Skeletal muscle satellite cell (primary cell): ENCODE results near the gene TOM1.

Experiments used
- H3K27me3 ChIP-seq: 2 replicates; pipeline ENCODE4 v1.7.0; 2013; ENCODE audit warnings: low read length; ENCODE audit not compliant: control insufficient read depth, insufficient read depth
- H3K36me3 ChIP-seq: 2 replicates; pipeline ENCODE4 v1.7.0; 2013; ENCODE audit warnings: mild to moderate bottlenecking, control low read depth, low read length; ENCODE audit not compliant: insufficient read depth
- H3K4me1 ChIP-seq: 2 replicates; pipeline ENCODE4 v1.7.0; 2013; ENCODE audit warnings: low read length; ENCODE audit not compliant: control insufficient read depth, insufficient read depth
- H3K4me2 ChIP-seq: 2 replicates; pipeline ENCODE4 v1.7.0; 2013; ENCODE audit warnings: mild to moderate bottlenecking, low read length
- H3K4me3 ChIP-seq: 2 replicates; pipeline ENCODE4 v1.7.0; 2013; ENCODE audit warnings: low read length
- H3K9ac ChIP-seq: 2 replicates; pipeline ENCODE4 v1.7.0; 2013; ENCODE audit warnings: mild to moderate bottlenecking, low read depth, low read length, moderate library complexity
- H3K9me3 ChIP-seq: replicated peaks from 2 replicates; pipeline ENCODE4 v1.7.0; 2013; ENCODE audit warnings: mild to moderate bottlenecking, control low read depth, low read length

The TOM1 gene

GRCh38 chr22:35307892-35308291, 8.2 kb downstream of the TOM1 start:
- Histone ChIP-seq H3K36me3 (no peaks in the 10 kb centered on the region), H3K4me1 (peaks cover 24% of the 10 kb centered on the region), H3K27me3 (no peaks in the 10 kb centered on the region), H3K9me3 (no peaks in the 10 kb centered on the region), H3K9ac (no peak overlapping the region), H3K4me2 (no peak overlapping the region), H3K4me3 (no peak overlapping the region)

DNA sequence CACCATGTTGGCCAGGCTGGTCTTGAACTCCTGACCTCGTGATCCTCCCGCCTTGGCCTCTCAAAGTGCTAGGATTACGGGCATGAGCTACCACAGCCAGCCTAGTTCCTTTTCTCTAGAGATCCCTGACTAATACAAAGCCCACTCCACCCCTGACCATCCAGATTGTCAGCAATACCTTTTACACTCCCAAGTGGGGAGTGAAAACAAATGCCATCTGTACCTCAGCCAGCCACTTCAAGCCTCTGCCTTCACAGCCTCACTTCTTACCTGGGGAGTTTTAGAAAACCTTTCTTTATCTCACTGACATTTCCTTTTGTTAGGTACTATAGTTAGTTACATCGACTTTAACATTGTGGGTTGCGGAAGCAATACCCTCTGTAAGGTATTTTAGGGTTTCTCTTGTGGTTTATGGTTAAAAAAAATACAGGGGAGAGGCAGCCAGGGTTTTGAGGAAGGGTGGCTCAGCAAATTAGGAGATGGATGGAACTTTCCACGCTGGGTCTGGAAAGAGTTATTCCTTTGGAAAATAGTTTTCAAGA, 8.9 kb downstream of the TOM1 start:
- Histone ChIP-seq H3K27me3 (no peaks in the 10 kb centered on the region), H3K36me3 (no peaks in the 10 kb centered on the region), H3K9ac (no peak overlapping the region), H3K4me2 (no peak overlapping the region), H3K4me3 (no peak overlapping the region), H3K9me3 (no peaks in the 10 kb centered on the region), H3K4me1 (peaks cover 28% of the 10 kb centered on the region)

DNA sequence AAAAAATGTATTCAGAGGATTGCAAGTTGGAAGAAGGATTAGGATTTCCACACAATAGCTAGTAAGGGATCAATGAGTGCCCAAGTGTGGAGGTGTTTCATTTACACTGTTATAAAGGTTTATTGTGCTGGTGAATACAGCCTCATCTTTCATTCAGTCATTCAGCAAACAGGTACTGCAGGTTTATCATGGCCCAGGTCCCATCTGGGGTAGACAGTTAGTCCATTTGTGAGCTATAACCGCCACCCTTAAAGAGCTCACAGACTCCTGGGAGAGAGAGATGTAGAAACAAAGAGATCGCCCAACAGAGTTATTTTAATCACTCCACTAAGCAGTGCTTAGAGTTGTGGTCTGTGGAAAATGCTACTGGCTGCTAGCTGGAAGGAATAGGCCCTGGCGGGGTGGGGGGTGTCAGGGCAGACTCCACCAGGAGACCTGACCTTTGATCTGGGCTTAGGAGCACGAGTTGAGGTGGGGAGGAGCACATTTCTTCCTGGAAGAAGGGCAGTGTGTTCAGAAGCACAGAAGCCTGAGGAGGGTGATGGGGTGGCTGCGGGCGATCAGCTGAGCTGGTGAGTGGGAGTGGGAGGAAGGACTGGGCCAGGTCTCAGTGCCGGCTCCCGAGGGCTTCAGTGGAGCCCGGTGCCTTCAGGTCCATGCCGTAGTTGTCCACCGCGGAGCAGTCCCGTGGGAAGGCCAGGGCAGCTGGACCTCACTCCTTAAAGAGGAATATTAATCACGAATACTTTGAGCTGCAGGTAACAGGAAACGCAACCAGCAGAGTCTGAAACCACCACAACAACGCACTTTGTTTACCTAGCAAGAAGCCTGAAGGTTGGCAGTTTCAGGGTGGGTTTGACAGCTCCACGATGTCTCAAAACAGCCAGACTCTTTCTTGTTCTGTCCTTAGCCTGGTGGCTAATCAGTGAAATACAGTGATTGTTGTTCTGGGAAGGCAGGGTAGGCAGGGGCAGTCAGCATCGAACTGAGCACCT, 11.2 kb downstream of the TOM1 start:
- Histone ChIP-seq H3K4me1 (peaks cover 51% of the 10 kb centered on the region), H3K4me3 (no peak overlapping the region), H3K9ac (no peak overlapping the region), H3K36me3 (no peaks in the 10 kb centered on the region), H3K9me3 (no peaks in the 10 kb centered on the region), H3K4me2 (no peak overlapping the region), H3K27me3 (no peaks in the 10 kb centered on the region)

DNA sequence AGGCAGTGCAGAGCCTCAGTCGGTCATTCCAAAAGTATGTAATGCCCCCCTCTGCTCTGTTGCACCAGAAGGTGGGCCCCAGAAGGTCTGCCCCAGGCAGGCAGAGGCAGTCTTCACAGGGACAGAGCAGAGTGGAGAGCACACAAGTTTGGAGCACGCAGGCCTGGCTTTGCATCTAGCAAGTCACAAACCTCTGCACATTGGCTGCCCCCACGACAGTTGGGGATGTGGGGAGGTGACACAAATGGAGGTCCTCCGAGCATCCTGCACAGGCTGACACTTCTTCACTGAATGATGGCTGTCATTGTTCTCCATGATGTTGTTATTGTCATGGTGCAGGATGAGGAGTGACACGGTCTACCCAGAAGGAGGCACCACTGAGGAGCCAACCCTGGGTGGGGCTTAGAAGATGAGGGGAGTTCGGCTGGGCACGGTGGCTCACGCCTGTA, 11.9 kb downstream of the TOM1 start:
- H3K4me2 ChIP-seq: no peak overlapping the region
- no peak overlapping the region for H3K9ac ChIP-seq
- no peak overlapping the region for H3K4me3 ChIP-seq
- H3K36me3 ChIP-seq: no peaks in the 10 kb centered on the region
- H3K27me3 ChIP-seq: no peaks in the 10 kb centered on the region
- H3K4me1 ChIP-seq: peaks cover 49% of the 10 kb centered on the region
- H3K9me3 ChIP-seq: no peaks in the 10 kb centered on the region

DNA sequence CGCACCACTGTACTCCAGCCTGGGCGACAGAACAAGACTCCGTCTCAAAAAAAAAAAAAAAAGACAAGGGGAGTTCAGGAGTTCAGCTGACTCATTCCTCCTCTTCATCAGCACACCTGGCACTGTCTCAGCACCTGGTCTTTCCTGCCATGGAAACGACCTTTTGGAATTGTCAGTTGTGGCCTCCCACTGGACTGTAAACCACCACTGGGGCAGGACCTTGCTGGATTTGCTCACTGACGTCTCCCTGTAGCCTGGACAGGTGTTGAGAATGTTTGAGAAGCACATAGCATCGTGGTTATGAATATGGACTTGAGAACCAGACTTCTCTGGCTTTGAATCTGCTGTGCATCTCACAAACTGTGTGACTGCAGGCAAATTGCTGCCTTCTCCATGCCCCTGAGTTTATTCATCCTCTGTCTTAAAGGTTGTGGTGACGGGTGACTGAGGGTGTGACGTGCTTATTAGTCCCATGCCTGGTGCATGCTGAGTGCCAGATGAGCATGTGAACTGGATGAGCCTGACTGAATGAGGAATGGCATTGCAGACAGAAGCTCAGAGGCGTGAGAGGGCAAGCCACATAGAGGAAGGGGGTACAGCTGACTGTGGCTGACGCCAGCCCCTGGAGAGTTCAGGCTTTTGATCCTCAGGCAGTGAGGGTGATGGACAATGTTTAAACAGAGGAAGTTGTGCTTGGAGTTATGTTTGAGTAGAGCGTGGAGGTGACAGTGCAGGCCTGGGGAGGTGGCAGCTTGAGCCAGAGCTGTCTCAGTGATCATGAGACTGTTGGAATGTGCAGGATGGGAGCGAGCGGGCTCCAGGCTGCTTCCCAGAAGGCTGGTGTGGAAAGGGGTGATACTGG, 12.7 kb downstream of the TOM1 start:
- Histone ChIP-seq H3K4me1 (peaks cover 46% of the 10 kb centered on the region), H3K9ac (peak overlapping the region; percentile 48), H3K4me3 (no peak overlapping the region)

DNA sequence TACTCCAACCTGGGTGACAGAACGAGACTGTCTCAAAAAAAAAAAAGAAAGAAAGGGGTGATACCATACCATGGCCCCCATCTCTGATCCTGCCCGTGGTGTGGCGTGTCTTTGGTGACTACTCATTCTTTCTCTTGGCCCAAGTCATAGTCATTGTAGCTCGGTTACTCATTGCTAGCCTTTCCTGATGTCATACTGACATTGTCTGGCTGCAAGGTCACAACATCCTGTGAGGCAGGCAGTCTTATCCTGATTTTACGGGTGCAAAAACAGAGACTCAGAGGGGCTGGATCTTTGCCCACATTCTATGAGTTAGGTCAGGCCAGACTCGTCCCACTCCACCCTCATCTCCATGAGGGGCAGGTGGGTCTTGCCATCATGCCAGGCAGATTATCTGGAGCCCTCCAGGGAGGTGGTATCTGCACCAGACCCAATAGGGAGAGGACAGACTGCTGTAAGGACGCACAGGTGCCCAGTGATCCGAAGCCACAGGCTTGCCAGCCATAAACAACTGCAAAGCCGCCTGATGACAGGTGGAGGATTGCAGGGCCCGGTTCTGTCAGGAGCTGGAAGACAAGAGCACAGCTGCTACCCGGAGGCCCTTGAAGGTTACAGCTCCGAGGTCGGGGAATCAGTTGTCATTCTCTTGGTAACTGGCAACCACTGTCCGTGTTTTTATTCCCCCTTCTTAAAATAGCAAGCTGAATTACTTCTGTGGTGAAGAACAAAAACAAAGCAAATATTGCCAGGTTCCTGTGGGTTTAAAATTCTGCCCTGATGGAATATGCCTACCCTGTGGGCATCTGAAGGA, 13.8 kb downstream of the TOM1 start:
- Histone ChIP-seq H3K36me3 (peaks cover 12% of the 10 kb centered on the region), H3K9me3 (no peaks in the 10 kb centered on the region), H3K9ac (peak overlapping the region; percentile 69), H3K27me3 (no peaks in the 10 kb centered on the region), H3K4me2 (peak overlapping the region; percentile 68), H3K4me3 (peak overlapping the region; percentile 24), H3K4me1 (peaks cover 46% of the 10 kb centered on the region)

More for the DNA sequence above, 12.7 kb downstream of the TOM1 start:
- Histone ChIP-seq H3K4me2 (peak overlapping the region; percentile 68), H3K36me3 (peaks cover under 1% of the 10 kb centered on the region), H3K27me3 (no peaks in the 10 kb centered on the region), H3K9me3 (no peaks in the 10 kb centered on the region)

DNA sequence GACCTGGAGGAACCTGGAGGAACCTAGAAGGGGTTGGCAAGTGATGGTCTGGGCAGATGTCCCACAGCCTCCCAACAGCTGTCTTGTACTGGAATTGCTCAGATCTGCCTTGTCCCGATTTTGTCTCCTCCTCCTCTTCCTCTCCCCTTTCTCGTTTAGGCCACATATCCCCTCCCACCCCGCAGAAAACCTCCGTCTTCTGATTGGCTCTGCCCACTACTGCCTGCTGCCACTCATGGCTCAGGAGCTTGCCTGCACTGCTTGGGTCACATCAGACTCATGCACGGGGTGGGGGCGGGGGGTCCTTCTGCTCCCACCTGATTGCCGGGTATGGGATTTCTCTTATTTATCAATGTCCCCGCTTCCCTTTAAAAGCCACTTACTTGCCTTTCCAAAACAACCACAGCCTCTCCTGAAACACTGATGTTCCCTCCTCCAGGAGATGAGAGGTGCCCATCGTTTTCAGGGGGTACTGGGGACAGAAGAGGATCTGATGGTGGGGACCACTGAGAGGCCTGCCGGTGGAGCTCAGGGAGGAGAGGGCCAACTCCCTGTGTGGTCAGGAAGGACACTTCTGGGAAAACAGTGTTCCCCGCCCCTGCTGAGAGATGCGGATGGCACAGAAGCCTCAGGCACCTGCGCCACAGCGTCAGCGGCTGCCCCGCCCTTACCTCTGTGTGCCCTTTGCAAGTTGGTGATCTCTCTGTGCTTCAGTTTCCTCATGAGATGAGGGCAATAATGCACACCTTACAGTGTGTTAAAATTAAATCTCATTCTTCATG, 14.7 kb downstream of the TOM1 start:
- H3K9ac ChIP-seq: peak overlapping the region; percentile 69
- peaks cover 20% of the 10 kb centered on the region for H3K36me3 ChIP-seq
- peak overlapping the region; percentile 24 for H3K4me3 ChIP-seq
- no peaks in the 10 kb centered on the region for H3K9me3 ChIP-seq
- H3K4me1 ChIP-seq: peaks cover 46% of the 10 kb centered on the region
- no peaks in the 10 kb centered on the region for H3K27me3 ChIP-seq
- peak overlapping the region; percentile 68 for H3K4me2 ChIP-seq

GRCh38 chr22:35315141-35315854, 15.6 kb downstream of the TOM1 start:
- peaks cover 29% of the 10 kb centered on the region for H3K36me3 ChIP-seq
- no peaks in the 10 kb centered on the region for H3K27me3 ChIP-seq
- no peak overlapping the region for H3K4me3 ChIP-seq
- H3K4me2 ChIP-seq: peak overlapping the region; percentile 37
- peaks cover 46% of the 10 kb centered on the region for H3K4me1 ChIP-seq
- H3K9ac ChIP-seq: peak overlapping the region; percentile 22
- no peaks in the 10 kb centered on the region for H3K9me3 ChIP-seq

DNA sequence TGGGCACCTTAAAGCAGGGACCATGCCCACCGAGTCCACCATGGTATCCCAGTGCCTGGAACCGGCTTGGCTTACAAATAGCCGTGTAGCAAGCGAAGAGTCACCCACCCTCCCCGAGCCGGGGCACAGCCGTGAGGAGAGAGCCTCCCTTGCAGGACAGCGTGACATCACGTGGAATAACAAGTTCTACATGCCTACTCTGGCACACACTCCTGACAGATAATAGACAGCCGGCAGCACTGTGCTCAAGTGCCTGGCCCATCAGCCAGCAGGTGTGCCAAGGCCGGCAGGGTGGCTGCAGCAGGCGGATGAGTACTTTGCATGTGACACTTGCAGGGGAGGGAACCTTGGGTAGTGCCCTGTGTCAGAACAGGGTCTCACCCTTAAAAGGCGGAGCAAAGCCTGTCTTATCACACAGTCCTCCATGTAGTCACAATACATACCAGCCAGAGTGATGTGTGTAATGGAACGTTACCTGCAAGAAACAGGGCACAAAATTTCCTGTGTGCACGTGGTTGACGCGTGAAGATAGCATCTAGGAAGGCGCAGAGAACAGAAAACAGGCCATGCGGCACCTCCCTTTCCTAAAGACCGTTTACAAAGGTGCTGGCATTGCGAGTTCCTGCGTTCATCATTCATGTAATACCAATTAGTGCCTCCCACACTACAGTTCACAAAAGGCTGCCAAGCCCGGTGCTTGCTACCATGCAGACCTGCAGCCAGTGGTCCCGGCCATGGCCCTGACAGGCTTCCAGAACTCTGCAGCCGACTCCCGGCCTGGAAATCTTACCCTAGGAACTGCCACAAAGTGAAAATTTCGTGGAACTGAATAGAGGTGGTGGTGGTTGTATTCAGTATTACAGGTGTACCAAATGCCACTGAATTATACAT, 16.4 kb downstream of the TOM1 start:
- Histone ChIP-seq H3K4me2 (peak overlapping the region; percentile 37), H3K9me3 (no peaks in the 10 kb centered on the region), H3K9ac (peak overlapping the region; percentile 22), H3K27me3 (no peaks in the 10 kb centered on the region), H3K36me3 (peaks cover 32% of the 10 kb centered on the region), H3K4me3 (no peak overlapping the region), H3K4me1 (peaks cover 46% of the 10 kb centered on the region)
